Measurements from ENCODE around the gene PPP1R12B.

DNA sequence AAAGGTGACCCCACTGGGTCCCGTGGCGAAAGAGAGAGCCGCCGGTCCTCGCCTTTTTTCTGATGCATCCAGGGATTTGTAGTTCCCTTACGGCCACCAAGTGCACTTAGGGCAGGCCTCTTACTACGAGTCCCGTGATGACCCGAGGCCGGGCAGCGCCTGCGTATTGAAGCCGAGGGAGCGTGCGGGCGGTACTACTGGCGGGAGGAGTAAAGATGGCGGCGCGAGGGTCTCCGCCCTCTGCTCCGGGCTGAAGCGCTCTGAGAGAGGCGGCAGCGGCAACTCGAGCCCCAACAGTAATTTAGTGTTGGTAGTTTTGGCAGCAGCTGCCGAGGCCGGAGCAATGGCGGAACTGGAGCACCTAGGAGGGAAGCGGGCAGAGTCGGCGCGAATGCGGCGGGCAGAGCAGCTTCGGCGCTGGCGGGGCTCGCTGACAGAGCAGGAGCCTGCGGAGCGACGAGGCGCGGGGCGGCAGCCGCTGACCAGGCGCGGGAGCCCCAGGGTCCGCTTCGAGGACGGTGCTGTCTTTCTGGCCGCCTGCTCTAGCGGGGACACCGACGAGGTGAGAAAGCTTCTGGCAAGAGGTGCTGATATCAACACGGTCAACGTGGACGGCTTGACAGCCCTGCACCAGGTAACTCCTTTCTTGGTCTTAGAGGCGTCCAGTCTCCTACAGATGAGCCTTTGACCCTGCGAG, at the start of gene PPP1R12B:
- TF ChIP-seq, protein P1, sequence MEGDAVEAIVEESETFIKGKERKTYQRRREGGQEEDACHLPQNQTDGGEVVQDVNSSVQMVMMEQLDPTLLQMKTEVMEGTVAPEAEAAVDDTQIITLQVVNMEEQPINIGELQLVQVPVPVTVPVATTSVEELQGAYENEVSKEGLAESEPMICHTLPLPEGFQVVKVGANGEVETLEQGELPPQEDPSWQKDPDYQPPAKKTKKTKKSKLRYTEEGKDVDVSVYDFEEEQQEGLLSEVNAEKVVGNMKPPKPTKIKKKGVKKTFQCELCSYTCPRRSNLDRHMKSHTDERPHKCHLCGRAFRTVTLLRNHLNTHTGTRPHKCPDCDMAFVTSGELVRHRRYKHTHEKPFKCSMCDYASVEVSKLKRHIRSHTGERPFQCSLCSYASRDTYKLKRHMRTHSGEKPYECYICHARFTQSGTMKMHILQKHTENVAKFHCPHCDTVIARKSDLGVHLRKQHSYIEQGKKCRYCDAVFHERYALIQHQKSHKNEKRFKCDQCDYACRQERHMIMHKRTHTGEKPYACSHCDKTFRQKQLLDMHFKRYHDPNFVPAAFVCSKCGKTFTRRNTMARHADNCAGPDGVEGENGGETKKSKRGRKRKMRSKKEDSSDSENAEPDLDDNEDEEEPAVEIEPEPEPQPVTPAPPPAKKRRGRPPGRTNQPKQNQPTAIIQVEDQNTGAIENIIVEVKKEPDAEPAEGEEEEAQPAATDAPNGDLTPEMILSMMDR (IDR thresholded peaks at IDR 0.05; ENCODE audit: borderline replicate concordance, extremely low read depth, low read length, poor library complexity, severe bottlenecking), result no peak
- no peak for TF ChIP-seq EZH2 (IDR thresholded peaks at IDR 0.05; ENCODE audit: borderline replicate concordance, low read depth, low read length, severe bottlenecking)
